ENCODE measurements around the gene RGS16.

DNA sequence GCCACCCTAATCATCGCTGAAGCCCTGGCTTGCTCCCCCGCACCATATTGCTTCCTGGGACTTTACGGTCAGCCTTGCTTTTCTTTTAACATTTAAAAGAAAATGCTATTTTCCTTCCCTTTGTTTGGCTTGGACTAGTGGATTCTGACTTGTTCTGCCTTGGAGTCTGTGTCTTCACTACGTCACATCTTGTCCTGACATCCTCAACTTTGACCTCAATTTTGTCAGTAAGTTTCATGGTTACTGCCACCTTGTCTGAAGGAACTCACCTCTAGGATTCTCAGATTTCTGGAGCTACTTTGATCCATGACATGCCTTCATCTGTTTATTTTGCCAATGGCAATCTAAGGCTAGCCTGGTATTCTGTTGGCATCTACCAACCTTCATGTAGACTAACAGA lies 19.4 kb downstream of the RGS16 start:
- no peak for TF ChIP-seq POLR2A (IDR thresholded peaks at IDR 0.05)
- TF ChIP-seq, protein P1, sequence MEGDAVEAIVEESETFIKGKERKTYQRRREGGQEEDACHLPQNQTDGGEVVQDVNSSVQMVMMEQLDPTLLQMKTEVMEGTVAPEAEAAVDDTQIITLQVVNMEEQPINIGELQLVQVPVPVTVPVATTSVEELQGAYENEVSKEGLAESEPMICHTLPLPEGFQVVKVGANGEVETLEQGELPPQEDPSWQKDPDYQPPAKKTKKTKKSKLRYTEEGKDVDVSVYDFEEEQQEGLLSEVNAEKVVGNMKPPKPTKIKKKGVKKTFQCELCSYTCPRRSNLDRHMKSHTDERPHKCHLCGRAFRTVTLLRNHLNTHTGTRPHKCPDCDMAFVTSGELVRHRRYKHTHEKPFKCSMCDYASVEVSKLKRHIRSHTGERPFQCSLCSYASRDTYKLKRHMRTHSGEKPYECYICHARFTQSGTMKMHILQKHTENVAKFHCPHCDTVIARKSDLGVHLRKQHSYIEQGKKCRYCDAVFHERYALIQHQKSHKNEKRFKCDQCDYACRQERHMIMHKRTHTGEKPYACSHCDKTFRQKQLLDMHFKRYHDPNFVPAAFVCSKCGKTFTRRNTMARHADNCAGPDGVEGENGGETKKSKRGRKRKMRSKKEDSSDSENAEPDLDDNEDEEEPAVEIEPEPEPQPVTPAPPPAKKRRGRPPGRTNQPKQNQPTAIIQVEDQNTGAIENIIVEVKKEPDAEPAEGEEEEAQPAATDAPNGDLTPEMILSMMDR (IDR thresholded peaks at IDR 0.05): no peak
